Thyroid gland (tissue), 4 donors: ENCODE results near the gene PDE4B. TPM values are rescaled to one million over a fixed set of nuclear protein-coding genes. Genes with fewer than 3 reads are reported as not detected.

Experiments used
- DNase-seq, 2 donors: peaks; one replicate each; pipeline ENCODE4 v3.0.0-alpha.2; 2019
- H3K27ac ChIP-seq, 3 donors: fragments of 200-600 bp; sonication (generic); 1 replicate in 2 of 3; 2 replicates in 1 of 3; pipeline ENCODE4 v1.5.1; 2016 to 2019; ENCODE audit warnings: mild to moderate bottlenecking in 1 of 3, moderate library complexity in 1 of 3
- H3K27me3 ChIP-seq: fragments of 200-600 bp; sonication (generic); one replicate; pipeline ENCODE4 v1.5.1; 2019
- H3K36me3 ChIP-seq, 2 donors: fragments of 200-600 bp; sonication (generic); one replicate each; pipeline ENCODE4 v1.5.1; 2016 to 2019
- H3K4me1 ChIP-seq, 2 donors: fragments of 200-600 bp; sonication (generic); one replicate each; pipeline ENCODE4 v1.5.1; 2017 to 2019
- H3K4me3 ChIP-seq, 3 donors: fragments of 200-600 bp; sonication (generic); replicated peaks in 1 of 3; 1 replicate in 2 of 3; 2 replicates in 1 of 3; pipeline ENCODE4 v1.5.1; 2016; ENCODE audit warnings: mild to moderate bottlenecking in 1 of 3
- H3K9me3 ChIP-seq: fragments of 200-600 bp; sonication (generic); one replicate; pipeline ENCODE4 v1.5.1; 2017
- CTCF ChIP-seq, 6 experiments: fragments of 200-600 bp in 3 of 6; fragments of 450-650 bp in 3 of 6; sonication (generic) in 3 of 6; IDR thresholded peaks; one replicate each; pipeline ENCODE4 v1.5.1; 2016 to 2019; ENCODE audit warnings: antibody characterized with exemption in 6 of 6, mild to moderate bottlenecking in 2 of 6, inconsistent platforms in 1 of 6, moderate library complexity in 1 of 6
- POLR2A ChIP-seq, 2 donors: fragments of 450-650 bp; IDR thresholded peaks; one replicate each; pipeline ENCODE4 v1.6.1; 2017; ENCODE audit warnings: antibody characterized with exemption in 2 of 2, mild to moderate bottlenecking in 2 of 2, moderate library complexity in 1 of 2
- WGBS, 2 donors: methylation state at CpG; one replicate each; pipeline ENCODE4 v1.1.5; 2017; 5-methylcytosine and 5-hydroxymethylcytosine counted together
- intact Hi-C: fragments of 100-400 bp; cut with DNase I; formaldehyde crosslinking; loops from one replicate; pipeline ENCODE4 v1.15.1; 2023
- total RNA-seq, 4 donors: library from RNA; depleted of rRNA; stranded (reverse); fragments of >200 nt; gene quantifications; one replicate each; pipeline ENCODE4 v1.2.3, GENCODE V29; 2016

PDE4B gene
- total RNA-seq, 4 donors from 2014 or later, result 9.6 to 21.3 (median 15.0) TPM

DNA sequence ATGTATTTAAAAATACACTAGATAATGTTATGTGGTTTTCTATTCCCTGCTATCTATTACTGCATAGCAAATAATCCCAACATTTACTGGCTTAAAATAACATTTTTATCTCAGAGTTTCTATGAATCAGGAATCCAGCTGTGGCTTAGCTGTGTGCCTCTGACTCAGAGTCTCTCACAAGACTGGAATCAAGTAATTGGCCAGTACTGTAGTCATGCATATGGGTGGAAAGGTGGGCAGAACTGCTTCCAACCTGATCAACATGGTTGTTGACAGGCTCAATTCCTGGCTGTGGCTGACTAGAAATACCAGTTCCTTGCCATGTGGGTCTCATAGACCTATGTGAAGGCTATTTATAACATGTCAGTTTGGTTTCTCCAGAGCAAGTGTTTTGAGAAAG, 131.8 kb downstream of the PDE4B start:
- Histone ChIP-seq H3K4me1 (no peaks in the 10 kb centered on the region), H3K27ac (no peak overlapping the region), H3K9me3 (no peaks in the 10 kb centered on the region), H3K27me3 (no peaks in the 10 kb centered on the region), H3K36me3 (no peaks in the 10 kb centered on the region), H3K4me3 (no peak overlapping the region)
- intact Hi-C loops, result no loop called here
- TF ChIP-seq CTCF (IDR thresholded peaks at IDR 0.05) (no peak), POLR2A (IDR thresholded peaks at IDR 0.05) (no peak)
- no peak for DNase-seq

- no peaks in the 10 kb centered on the region for H3K36me3 ChIP-seq
These were observed 145.8 kb downstream of the PDE4B start for GRCh38 chr1:65938506-65938905.

GRCh38 chr1:65939191-65939590, 146.5 kb downstream of the PDE4B start:
- DNase-seq, result no peak
- no peaks in the 10 kb centered on the region for H3K36me3 ChIP-seq
- no peaks in the 10 kb centered on the region for H3K9me3 ChIP-seq
- H3K4me1 ChIP-seq, result no peaks in the 10 kb centered on the region
- no peak overlapping the region for H3K27ac ChIP-seq
- no peaks in the 10 kb centered on the region for H3K27me3 ChIP-seq
- H3K4me3 ChIP-seq, result no peak overlapping the region
- TF ChIP-seq CTCF (IDR thresholded peaks at IDR 0.05), result no peak
- no peak for TF ChIP-seq POLR2A (IDR thresholded peaks at IDR 0.05)
- intact Hi-C loops, result no loop called here

More at GRCh38 chr1:65938506-65938905, 145.8 kb downstream of the PDE4B start:
- no peak for DNase-seq
- no peak for TF ChIP-seq CTCF (IDR thresholded peaks at IDR 0.05)
- TF ChIP-seq POLR2A (IDR thresholded peaks at IDR 0.05), result no peak
- Histone ChIP-seq H3K27me3 (no peaks in the 10 kb centered on the region), H3K9me3 (no peaks in the 10 kb centered on the region), H3K27ac (no peak overlapping the region), H3K4me3 (no peak overlapping the region), H3K4me1 (no peaks in the 10 kb centered on the region)
- intact Hi-C loops, result no loop called here

- DNase-seq, result no peak
- intact Hi-C loops, result no loop called here
- TF ChIP-seq CTCF (IDR thresholded peaks at IDR 0.05) (no peak), POLR2A (IDR thresholded peaks at IDR 0.05) (no peak)
These were observed 146.9 kb downstream of the PDE4B start for GRCh38 chr1:65939636-65940035.

GRCh38 chr1:65940126-65940525, 147.4 kb downstream of the PDE4B start:
- Histone ChIP-seq H3K36me3 (no peaks in the 10 kb centered on the region), H3K4me3 (no peak overlapping the region), H3K4me1 (no peaks in the 10 kb centered on the region), H3K27ac (no peak overlapping the region), H3K27me3 (no peaks in the 10 kb centered on the region), H3K9me3 (no peaks in the 10 kb centered on the region)
- intact Hi-C loops, result no loop called here
- WGBS, 2 donors, result 76 to 82% methylated on average over 4 of the region's 4 CpGs
- DNase-seq, result no peak
- TF ChIP-seq CTCF (IDR thresholded peaks at IDR 0.05), result no peak
- no peak for TF ChIP-seq POLR2A (IDR thresholded peaks at IDR 0.05)

More at GRCh38 chr1:65939636-65940035, 146.9 kb downstream of the PDE4B start:
- no peak overlapping the region for H3K27ac ChIP-seq
- no peaks in the 10 kb centered on the region for H3K4me1 ChIP-seq
- WGBS, 2 donors, result 62 to 67% methylated on average over 2 of the region's 2 CpGs
- no peaks in the 10 kb centered on the region for H3K36me3 ChIP-seq
- H3K4me3 ChIP-seq, result no peak overlapping the region
- H3K27me3 ChIP-seq, result no peaks in the 10 kb centered on the region
- no peaks in the 10 kb centered on the region for H3K9me3 ChIP-seq
